Peyer's patch (tissue), 4 donors: ENCODE results near the gene PIGN.

Experiments
- CTCF ChIP-seq, 6 experiments: fragments of 450-650 bp in 4 of 6; fragments of 200-600 bp in 2 of 6; sonication (generic) in 1 of 6; IDR thresholded peaks; one replicate each; pipeline ENCODE4 v1.5.1; 2017 to 2019; ENCODE audit warnings: antibody characterized with exemption in 6 of 6, mild to moderate bottlenecking in 3 of 6, moderate library complexity in 1 of 6
- POLR2A ChIP-seq, 2 donors: fragments of 450-650 bp; IDR thresholded peaks; one replicate each; pipeline ENCODE4 v1.5.1; 2017; ENCODE audit warnings: antibody characterized with exemption in 2 of 2, mild to moderate bottlenecking in 2 of 2, moderate library complexity in 2 of 2

GRCh38 chr18:62236252-62236651, 49.4 kb upstream of the PIGN start:
- no peak for TF ChIP-seq CTCF (IDR thresholded peaks at IDR 0.05)
- TF ChIP-seq POLR2A (IDR thresholded peaks at IDR 0.05): no peak
